ENCODE results near the gene GMDS. TPM values are rescaled to one million over a fixed set of nuclear protein-coding genes. Genes with fewer than 3 reads are reported as not detected.

The GMDS gene
- total and polyA plus RNA-seq, 2 experiments from 2014 or later, result 6.3 to 17.7 TPM

- no peaks in the 10 kb centered on the region for H3K36me3 ChIP-seq
- H3K4me3 ChIP-seq, result no peak overlapping the region
- no peak for TF ChIP-seq CTCF (IDR thresholded peaks at IDR 0.05; ENCODE audit: low read depth, low read length)
- no peak overlapping the region for H3K27ac ChIP-seq
- H3K4me1 ChIP-seq (ENCODE audit: low read depth), result peaks cover 3% of the 10 kb centered on the region
- no peaks in the 10 kb centered on the region for H3K27me3 ChIP-seq
- no peak for DNase-seq (ENCODE audit: low read depth in 1 of 2, low spot score in 1 of 2)
- no peaks in the 10 kb centered on the region for H3K9me3 ChIP-seq (ENCODE audit: low read depth)
Measured at GRCh38 chr6:1991332-1991878, 254.0 kb downstream of the GMDS start.

- TF ChIP-seq CTCF (IDR thresholded peaks at IDR 0.05; ENCODE audit: low read depth, low read length), result no peak
- DNase-seq (ENCODE audit: low read depth in 1 of 2, low spot score in 1 of 2), result no peak
- no peak overlapping the region for H3K27ac ChIP-seq
- peaks cover 3% of the 10 kb centered on the region for H3K4me1 ChIP-seq (ENCODE audit: low read depth)
- no peaks in the 10 kb centered on the region for H3K36me3 ChIP-seq
- H3K9me3 ChIP-seq (ENCODE audit: low read depth), result no peaks in the 10 kb centered on the region
- H3K4me3 ChIP-seq, result no peak overlapping the region
- no peaks in the 10 kb centered on the region for H3K27me3 ChIP-seq
Measured at GRCh38 chr6:1988843-1989242, 256.6 kb downstream of the GMDS start.

GRCh38 chr6:1987640-1988039 lies 257.8 kb downstream of the GMDS start:
- peaks cover 3% of the 10 kb centered on the region for H3K4me1 ChIP-seq (ENCODE audit: low read depth)
- TF ChIP-seq CTCF (IDR thresholded peaks at IDR 0.05; ENCODE audit: low read depth, low read length), result no peak
- no peaks in the 10 kb centered on the region for H3K27me3 ChIP-seq
- no peak overlapping the region for H3K27ac ChIP-seq
- no peak overlapping the region for H3K4me3 ChIP-seq
- peak in 1 of 2 donors; percentile 41 for DNase-seq (ENCODE audit: low read depth in 1 of 2, low spot score in 1 of 2)
- no peaks in the 10 kb centered on the region for H3K9me3 ChIP-seq (ENCODE audit: low read depth)
- no peaks in the 10 kb centered on the region for H3K36me3 ChIP-seq

GRCh38 chr6:1986454-1987243 lies 258.8 kb downstream of the GMDS start:
- DNase-seq (ENCODE audit: low read depth in 1 of 2, low spot score in 1 of 2), result peak; percentile 13 to 25
- no peaks in the 10 kb centered on the region for H3K27me3 ChIP-seq
- no peaks in the 10 kb centered on the region for H3K9me3 ChIP-seq (ENCODE audit: low read depth)
- H3K27ac ChIP-seq, result no peak overlapping the region
- TF ChIP-seq CTCF (IDR thresholded peaks at IDR 0.05; ENCODE audit: low read depth, low read length), result no peak
- H3K4me3 ChIP-seq, result no peak overlapping the region
- H3K4me1 ChIP-seq (ENCODE audit: low read depth), result peaks cover 3% of the 10 kb centered on the region
- H3K36me3 ChIP-seq, result no peaks in the 10 kb centered on the region

- peaks cover 3% of the 10 kb centered on the region for H3K4me1 ChIP-seq (ENCODE audit: low read depth)
- no peak overlapping the region for H3K4me3 ChIP-seq
- no peak overlapping the region for H3K27ac ChIP-seq
- DNase-seq (ENCODE audit: low read depth in 1 of 2, low spot score in 1 of 2), result no peak
- no peaks in the 10 kb centered on the region for H3K36me3 ChIP-seq
- no peaks in the 10 kb centered on the region for H3K27me3 ChIP-seq
- TF ChIP-seq CTCF (IDR thresholded peaks at IDR 0.05; ENCODE audit: low read depth, low read length), result no peak
- H3K9me3 ChIP-seq (ENCODE audit: low read depth), result no peaks in the 10 kb centered on the region
Measured at GRCh38 chr6:1984346-1984994, 260.9 kb downstream of the GMDS start.
